Jurkat, Clone E6-1 (cell line): ENCODE results near the gene ARVCF.

Experiments
- DNase-seq: peaks from one replicate; pipeline ENCODE4 v3.0.0-alpha.2; 2011; ENCODE audit warnings: low read depth, low spot score
- H3K4me3 ChIP-seq: 2 replicates; pipeline ENCODE4 v1.5.1; 2011; ENCODE audit warnings: mild to moderate bottlenecking, low read length, control low read depth, moderate library complexity

The ARVCF gene

GRCh38 chr22:20054034-20054427 lies 37.4 kb upstream of the ARVCF start:
- DNase-seq, result no peak
- no peak overlapping the region for H3K4me3 ChIP-seq

- H3K4me3 ChIP-seq, result no peak overlapping the region
- no peak for DNase-seq
Measured at GRCh38 chr22:20053407-20054033, 36.9 kb upstream of the ARVCF start.

DNA sequence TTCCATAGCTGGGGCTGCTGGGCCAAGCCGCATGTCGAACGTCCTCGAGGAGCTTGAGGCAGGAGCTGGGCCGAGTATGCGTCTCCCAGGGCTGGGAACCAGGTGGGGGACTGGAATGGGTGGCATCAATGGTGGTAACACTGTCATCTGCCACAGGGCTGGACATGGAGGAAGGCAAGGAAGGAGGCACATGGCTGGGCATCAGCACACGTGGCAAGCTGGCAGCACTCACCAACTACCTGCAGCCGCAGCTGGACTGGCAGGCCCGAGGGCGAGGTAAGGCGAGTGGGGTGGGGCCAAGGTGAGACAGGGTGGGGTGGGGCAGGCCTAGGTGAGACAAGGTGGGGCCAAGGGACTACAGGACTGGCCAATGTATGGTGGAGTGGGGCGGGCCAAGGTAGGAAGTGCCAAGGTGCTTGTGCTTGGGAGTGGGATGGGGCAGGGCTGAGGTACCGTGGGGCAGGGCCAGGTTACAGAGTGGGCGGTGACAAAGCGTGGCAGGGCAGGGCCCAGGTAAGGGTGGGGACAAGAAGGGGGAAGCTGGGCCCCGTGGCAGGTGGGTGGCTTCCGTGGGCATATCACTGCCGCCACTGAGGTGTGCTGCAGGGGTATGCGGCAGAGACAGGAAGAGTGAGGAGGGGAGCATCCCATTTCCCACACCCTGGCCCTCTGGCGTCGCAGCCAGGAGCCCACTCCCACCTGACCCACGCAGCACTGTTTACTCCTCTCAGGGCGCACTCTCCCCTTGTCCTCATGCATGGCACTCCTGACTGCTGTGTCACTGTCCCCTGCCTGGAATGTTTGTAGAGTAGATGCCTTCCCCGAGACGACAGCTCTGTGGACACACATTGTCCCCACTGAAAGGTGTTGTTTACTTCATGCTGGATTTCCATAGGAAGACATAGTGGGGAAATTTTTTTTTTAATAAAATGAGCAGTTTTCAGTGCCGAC lies 36.0 kb upstream of the ARVCF start:
- no peak for DNase-seq
- no peak overlapping the region for H3K4me3 ChIP-seq

DNA sequence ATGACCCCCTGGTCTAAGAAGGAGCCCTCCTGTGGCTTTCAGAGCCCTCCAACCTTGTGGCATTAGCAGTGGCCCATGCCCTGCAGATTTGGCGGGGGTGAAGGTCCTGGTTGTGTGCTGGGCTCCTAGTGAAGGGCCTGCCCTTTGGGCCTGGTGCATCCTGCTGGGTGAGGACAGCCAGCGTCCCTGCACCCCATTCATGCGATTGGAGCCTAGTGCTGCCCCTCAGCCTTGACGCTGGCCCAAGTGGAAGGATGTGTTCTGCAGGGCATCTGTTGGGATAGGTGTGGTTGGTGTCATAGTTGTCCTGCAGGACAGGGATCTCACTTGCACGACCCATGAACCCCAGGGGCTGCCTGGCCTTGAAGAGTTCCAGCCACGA lies 35.3 kb upstream of the ARVCF start:
- no peak for DNase-seq
- no peak overlapping the region for H3K4me3 ChIP-seq

- no peak for DNase-seq
- H3K4me3 ChIP-seq, result no peak overlapping the region
Measured at GRCh38 chr22:20046730-20047129, 30.1 kb upstream of the ARVCF start.

DNA sequence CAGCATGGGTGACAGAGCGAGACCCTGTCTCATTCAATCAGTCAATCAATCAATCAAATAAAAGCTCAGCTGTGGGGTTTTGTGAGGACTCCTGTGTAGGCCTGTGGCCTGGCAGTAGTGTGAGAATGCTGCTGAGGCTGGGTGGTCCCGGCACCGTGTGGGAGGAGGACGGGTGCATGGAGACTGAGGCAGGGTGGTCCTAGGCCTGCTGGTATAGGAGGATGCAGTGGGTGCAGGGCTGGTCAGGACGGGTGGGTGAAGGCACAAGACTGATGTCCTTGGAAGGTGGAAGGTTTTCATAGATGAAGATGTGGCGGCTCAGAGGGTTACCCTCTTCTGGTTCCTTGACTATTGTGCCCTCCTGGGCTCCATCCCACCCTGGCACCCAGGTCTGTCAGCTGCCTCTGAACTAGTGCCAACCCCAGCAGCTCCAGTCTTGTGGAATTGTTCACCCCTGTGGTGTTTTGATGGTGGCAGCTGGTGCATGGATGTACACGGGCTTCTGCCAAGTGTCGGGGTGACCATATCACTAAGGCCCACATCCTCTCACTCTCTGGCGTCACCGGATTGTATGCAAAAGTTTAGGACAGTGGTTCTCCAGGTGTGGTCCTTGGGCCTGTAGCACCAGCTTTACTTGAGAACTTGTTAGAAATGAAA lies 28.0 kb upstream of the ARVCF start:
- DNase-seq, result no peak
- H3K4me3 ChIP-seq, result no peak overlapping the region

DNA sequence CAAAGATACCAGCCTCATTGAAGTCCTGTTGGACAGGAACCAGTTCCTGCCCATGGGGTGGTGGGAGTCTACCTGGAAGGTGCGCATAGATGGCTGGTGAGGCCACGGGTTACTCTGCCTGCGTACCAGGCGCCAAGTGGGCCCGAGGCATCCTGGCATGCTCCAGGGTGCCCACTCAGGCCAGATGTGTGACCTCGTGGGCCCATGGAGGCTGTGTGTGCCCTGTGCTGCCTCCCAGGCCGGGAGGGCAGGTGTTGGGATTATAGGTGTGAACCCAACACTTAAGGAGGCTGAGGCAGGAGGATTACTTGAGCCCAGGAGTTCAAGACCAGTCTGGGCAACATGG lies 27.3 kb upstream of the ARVCF start:
- H3K4me3 ChIP-seq, result no peak overlapping the region
- DNase-seq, result no peak

GRCh38 chr22:20043057-20043996 lies 26.7 kb upstream of the ARVCF start:
- DNase-seq, result no peak
- no peak overlapping the region for H3K4me3 ChIP-seq

DNA sequence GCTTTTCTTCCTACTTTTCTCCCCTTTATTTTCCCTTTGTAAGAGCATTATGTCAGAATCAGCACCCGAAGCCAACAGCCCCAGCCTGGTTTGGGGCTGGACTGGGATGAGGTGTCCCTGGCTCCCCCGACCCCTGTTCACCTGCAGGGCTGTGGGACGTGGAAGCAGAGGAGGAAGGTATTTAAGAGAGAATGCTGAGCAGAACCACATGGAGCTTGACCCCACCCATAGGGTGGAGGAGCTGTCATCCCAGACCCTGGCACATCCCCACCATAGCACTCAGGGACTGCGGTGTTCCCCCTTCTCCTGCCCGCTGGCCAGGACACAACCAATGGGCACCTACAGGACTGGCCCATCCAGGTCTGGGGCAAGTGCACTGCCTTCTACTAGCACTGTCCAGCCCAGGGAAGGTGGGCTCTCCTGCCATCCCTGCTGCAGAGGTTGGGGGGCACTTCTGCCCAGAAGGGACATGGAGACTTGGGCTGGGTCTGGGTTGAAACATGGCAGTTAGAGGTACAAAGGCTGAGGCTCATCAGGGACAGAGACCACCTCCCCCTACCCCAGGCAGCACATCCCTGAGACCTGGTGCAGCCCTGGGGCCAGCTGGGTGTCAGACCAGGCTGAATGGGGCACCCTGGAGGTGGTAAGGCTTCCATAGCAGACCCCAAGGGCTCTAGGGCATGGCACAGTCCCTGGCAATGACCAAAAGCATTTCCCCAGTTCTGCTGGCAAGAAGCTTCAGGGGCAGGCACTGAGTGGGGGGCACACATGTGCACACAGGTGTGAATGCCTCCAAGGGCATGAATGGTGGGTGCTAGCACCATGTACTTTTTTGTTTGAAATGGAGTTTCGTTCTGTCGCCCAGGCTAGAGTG lies 23.9 kb upstream of the ARVCF start:
- no peak overlapping the region for H3K4me3 ChIP-seq
- no peak for DNase-seq

DNA sequence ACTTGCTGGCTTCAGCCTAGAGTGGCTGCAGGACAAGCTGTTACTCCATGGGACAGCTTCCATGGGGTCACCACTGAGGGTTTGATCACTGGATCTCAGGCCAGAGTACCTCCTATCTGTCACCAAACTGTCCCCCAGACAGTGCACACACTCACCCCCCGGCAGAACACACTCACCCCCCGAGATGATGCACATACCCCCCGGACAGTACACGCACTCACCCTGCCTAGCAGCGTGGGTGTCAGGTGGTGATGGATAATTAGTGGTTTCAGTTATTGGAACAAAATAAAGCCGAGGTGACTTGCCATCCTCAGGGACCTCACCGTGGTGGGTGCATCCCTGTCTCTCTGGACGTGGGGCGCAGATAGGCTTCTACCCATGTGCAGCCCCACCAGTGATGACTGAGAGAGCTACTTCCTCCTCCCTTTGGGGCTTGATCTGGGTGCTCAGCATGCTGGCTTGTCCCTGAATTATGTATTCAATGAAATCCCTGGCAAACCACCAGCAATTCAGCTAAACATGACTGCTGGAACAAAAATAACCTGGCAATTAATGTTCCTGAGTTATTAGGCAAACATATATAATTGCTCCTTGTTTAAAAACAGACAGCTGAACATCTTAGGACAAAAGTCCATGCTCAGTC lies 23.2 kb upstream of the ARVCF start:
- no peak for DNase-seq
- H3K4me3 ChIP-seq, result no peak overlapping the region

- H3K4me3 ChIP-seq, result no peak overlapping the region
- no peak for DNase-seq
Measured at GRCh38 chr22:20038574-20038973, 22.0 kb upstream of the ARVCF start.

GRCh38 chr22:20037419-20037818 lies 20.8 kb upstream of the ARVCF start:
- H3K4me3 ChIP-seq, result no peak overlapping the region
- no peak for DNase-seq

GRCh38 chr22:20036535-20037392 lies 20.1 kb upstream of the ARVCF start:
- no peak for DNase-seq
- no peak overlapping the region for H3K4me3 ChIP-seq

DNA sequence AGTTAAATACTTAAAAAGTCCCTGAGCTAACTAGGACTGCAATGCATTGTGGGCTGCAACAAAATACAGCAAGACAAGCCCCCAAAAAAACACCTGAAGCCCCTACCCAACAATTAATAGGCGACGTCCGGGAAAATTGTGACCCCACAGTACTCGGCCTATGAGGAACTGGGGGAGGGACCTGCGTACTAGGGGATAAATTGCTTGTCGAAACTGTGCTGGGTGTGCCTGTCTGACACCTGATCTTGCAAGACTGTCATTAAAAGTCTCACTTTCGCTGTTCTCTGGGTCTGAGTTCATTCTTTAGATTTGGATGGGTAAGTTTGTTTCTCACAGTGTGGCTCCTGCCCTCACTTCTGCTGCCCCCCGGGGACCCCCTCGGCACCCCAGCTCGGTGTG lies 19.5 kb upstream of the ARVCF start:
- DNase-seq, result no peak
- no peak overlapping the region for H3K4me3 ChIP-seq

- H3K4me3 ChIP-seq, result no peak overlapping the region
Measured at GRCh38 chr22:20035375-20036083, 18.9 kb upstream of the ARVCF start.

DNA sequence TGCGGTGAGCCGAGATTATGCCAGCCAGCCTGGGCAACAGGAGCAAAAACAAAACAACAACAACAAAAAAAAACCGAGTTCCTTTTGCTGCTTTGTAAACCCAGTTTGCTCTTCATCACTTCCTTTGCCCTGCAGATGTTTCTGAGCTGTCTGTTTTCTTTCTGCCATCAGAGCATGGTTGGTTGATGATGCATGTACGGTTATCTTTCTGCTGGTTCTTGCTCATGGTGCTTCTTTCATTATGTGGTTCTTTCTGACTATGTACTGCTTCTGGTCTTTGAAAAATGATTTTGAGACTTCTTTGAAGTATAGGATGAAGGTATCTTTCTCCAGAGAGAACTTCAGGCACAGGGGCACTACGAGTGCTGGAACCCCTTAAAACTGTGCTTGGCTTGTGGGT lies 17.5 kb upstream of the ARVCF start:
- no peak overlapping the region for H3K4me3 ChIP-seq
- no peak for DNase-seq

More at GRCh38 chr22:20035375-20036083, 18.9 kb upstream of the ARVCF start:
- no peak for DNase-seq
